ENCODE measurements around the gene ECI1.

DNA sequence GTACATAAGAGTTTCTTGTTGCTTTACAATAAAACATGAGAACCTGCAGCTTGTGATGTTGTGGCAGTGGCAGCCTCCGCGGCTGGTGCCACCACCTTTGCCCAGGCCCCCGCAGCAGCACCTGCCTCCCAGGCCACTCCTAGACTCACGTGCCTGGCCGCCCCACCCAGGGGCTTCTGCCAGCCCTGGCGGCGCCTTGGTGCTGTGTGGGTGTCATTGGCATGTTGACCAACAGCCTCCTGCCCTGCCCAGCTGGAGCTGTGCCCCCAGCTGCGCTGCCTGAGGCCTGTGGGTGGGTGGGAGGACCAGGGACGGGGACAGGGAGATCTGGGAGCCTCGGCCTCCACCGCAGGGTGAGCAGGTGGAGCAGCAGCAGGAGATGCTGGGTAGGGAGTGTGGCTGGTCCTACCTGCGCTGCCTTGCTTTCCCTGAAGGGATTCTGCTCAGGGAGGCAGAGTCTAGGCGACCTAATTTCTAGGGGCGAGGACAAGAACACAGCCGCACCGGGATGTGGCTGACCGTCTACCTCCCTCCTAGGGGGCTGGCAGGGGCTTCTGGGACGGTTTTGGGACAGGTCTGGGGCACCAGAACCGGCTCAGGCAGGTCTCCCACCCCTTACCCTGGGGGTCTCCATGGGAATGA lies 15.6 kb downstream of the ECI1 start:
- TF ChIP-seq, protein P1, sequence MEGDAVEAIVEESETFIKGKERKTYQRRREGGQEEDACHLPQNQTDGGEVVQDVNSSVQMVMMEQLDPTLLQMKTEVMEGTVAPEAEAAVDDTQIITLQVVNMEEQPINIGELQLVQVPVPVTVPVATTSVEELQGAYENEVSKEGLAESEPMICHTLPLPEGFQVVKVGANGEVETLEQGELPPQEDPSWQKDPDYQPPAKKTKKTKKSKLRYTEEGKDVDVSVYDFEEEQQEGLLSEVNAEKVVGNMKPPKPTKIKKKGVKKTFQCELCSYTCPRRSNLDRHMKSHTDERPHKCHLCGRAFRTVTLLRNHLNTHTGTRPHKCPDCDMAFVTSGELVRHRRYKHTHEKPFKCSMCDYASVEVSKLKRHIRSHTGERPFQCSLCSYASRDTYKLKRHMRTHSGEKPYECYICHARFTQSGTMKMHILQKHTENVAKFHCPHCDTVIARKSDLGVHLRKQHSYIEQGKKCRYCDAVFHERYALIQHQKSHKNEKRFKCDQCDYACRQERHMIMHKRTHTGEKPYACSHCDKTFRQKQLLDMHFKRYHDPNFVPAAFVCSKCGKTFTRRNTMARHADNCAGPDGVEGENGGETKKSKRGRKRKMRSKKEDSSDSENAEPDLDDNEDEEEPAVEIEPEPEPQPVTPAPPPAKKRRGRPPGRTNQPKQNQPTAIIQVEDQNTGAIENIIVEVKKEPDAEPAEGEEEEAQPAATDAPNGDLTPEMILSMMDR (IDR thresholded peaks at IDR 0.05; ENCODE audit: low read depth, low read length) = no peak
- TF ChIP-seq POLR2A (IDR thresholded peaks at IDR 0.05; ENCODE audit: extremely low read depth, insufficient read length) = no peak
- TF ChIP-seq, protein P2, sequence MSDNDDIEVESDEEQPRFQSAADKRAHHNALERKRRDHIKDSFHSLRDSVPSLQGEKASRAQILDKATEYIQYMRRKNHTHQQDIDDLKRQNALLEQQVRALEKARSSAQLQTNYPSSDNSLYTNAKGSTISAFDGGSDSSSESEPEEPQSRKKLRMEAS (IDR thresholded peaks at IDR 0.05; ENCODE audit: low read depth, low read length) = no peak
- no peak for TF ChIP-seq MYC (IDR thresholded peaks at IDR 0.05; ENCODE audit: low read depth, low read length)
